ENCODE results near the gene IQCF5.

IQCF5 gene

GRCh38 chr3:51828297-51828696, 47.1 kb downstream of the IQCF5 start:
- no peaks in the 10 kb centered on the region for H3K27me3 ChIP-seq (replicated peaks)
- in situ Hi-C loops (cut with HindIII; ENCODE audit: low pct_ligation_motif_present, low sequenced_read_pairs) = no loop called here
- DNase-seq = no peak
- no peak for TF ChIP-seq CTCF (IDR thresholded peaks at IDR 0.05; ENCODE audit: low read depth, low read length, missing control alignments)
- H3K36me3 ChIP-seq (replicated peaks) = no peaks in the 10 kb centered on the region
- no peak overlapping the region for H3K4me3 ChIP-seq (ENCODE audit: low read depth, low read length)
- H3K27ac ChIP-seq = no peak overlapping the region

Data from brain microvascular endothelial cell (primary cell).